ENCODE results near the gene GKAP1. TPM values are rescaled to one million over a fixed set of nuclear protein-coding genes. Genes with fewer than 3 reads are reported as not detected.
"Not testable (repeated sequence)": the region's sequence is repeated elsewhere in the genome, so short reads cannot be mapped to it uniquely, and the experiment has no call there.

Gene GKAP1
- total RNA-seq, 1 donor from 2014 or later, result 1.8 TPM

DNA sequence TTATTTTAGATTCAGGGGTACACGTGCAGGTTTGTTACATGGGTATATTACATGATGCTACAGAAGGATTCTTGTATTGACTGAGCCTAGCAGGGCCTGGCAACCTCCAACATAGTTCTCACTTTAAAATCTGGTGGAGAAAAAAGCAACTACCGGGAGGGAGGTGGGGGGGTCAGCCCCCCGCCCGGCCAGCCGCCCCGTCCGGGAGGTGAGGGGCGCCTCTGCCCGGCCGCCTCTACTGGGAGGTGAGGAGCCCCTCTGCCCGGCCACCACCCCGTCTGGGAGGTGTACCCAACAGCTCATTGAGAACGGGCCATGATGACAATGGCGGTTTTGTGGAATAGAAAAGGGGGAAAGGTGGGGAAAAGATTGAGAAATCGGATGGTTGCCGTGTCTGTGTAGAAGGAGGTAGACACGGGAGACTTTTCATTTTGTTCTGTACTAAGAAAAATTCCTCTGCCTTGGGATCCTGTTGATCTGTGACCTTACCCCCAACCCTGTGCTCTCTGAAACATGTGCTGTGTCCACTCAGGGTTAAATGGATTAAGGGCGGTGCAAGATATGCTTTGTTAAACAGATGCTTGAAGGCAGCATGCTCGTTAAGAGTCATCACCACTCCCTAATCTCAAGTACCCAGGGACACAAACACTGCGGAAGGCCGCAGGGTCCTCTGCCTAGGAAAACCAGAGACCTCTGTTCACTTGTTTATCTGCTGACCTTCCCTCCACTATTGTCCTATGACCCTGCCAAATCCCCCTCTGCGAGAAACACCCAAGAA lies 88.8 kb downstream of the GKAP1 start:
- DNase-seq (ENCODE audit: low read depth in 2 of 2), result not testable (repeated sequence)

DNA sequence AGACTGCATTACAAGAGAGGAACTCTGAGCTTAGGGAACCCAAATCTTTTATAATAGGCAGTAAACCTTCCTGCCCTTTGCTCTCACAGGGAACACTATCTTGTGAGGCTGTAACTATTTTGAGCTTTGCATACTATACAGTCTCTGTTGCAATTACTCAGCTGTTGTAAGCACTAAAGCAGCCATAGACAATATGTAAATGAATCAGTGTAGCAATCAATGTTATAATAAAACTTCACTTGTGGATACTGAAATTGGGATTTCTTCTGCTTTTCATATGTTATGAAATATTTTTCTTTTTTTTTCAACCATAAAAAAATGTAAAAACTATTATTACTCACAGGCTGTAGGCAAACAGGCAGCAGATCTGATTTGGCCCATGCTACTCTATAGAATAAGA lies 93.1 kb downstream of the GKAP1 start:
- no peak for DNase-seq (ENCODE audit: low read depth in 2 of 2)

DNA sequence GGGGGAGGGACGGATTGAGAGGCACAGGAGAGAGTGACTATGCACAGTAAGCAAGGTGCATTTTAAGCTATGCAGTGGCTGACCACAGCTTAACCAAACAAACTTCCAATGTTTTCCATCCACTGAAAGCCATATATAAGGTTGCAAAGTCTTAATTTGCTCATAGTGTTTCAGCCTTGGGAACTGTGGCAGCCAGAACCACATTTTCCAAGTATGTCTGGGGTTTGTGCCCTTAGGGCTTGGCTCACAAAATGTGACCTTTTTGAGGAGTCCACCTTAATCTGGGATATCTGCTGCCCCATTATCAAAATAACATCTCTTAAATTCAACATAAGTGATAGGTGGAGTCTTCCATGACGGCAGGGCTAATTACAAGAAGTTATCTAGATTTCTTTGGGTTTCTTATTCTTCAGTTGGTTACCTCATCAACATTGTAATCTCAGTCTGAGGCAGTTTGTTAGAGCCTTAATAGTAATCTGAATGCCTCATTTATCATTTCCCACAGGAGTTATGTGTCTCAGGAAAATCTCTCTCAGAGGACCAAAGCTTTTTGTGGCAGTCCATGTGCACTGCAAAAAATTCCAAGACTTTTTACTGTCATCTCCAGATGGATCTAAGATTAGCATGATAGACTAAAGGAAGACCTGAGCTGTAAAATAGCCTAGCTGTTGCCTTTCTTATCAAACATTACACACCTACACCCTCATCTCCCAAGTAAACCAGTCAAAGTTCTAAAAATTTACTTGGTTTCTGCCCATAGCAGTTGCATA lies 94.7 kb downstream of the GKAP1 start:
- no peak for DNase-seq (ENCODE audit: low read depth in 2 of 2)

DNA sequence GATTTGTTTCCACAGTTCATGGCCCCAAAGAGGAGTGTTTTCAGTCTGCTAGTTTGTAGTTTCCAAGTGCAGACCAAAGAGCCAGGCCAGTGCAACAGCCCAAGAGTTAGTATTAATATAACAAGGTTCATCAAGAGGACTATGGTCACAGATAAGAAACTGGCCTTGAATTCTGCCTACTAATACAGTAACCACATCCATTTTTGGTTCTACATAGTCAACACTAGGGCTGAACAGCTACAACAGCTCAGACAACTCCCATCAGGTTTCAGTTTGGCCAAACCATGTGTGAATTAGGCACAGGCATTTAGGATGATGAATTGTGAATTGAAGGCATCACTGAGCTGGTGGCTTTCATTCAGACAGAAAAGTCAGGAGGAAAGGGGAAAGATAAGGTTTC lies 96.1 kb downstream of the GKAP1 start:
- DNase-seq (ENCODE audit: low read depth in 2 of 2), result no peak

DNA sequence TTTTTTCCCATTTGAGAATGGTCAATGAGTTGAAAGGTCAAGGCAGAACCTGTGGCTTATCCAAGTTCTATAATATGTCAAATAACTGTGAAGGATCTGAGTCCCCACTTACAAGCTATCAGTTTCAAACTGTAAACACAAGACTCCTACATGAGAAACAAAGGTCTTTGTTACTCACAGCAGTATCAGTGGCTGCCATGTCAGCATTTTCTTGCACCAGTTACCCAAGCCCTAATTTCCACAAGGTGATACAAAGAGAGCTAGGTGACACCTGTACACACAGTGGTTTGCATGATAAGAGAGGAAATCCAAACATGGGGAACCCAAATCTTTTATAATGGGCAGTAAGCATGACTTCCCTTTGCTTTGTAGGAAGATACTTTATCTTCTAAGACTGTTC lies 101.8 kb downstream of the GKAP1 start:
- DNase-seq (ENCODE audit: low read depth in 2 of 2), result no peak

DNA sequence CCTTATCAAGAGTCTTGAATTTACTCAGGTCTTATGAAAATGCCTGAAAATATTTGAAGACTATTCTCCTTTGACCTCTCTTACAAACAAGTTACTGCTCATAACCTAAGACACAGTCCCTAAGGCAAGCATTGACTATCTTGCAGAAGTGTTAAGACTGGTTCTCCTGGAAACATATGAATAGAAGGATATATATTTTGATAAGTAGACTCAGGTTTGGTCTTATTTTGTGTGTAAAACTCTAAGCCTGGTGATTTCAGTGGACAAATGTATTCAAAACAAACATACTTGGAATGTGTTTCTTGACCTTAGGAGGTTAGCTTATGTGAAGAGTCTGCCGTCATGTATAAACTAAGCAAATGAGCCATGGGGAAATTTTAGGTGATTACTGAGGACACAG lies 102.3 kb downstream of the GKAP1 start:
- DNase-seq (ENCODE audit: low read depth in 2 of 2), result no peak

DNA sequence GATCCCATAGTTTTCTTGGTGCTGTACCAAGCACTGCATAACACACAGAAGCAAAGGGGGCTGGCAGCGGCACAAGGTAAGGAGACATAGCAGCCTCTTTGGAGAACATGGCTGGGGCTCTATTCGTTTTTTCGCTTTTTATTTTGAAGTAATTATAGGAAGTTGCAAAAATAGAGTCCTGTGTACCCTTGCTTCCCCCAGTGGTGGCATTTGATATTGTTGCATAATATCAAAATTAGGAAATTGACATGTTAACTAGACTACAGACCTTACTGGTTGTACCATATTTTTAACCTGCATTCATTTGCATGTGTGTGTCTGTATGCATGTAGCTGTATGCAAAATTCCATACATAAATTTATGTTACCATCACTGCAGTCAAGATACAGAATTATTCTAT lies 103.2 kb downstream of the GKAP1 start:
- DNase-seq (ENCODE audit: low read depth in 2 of 2), result peak; percentile 28 to 39

DNA sequence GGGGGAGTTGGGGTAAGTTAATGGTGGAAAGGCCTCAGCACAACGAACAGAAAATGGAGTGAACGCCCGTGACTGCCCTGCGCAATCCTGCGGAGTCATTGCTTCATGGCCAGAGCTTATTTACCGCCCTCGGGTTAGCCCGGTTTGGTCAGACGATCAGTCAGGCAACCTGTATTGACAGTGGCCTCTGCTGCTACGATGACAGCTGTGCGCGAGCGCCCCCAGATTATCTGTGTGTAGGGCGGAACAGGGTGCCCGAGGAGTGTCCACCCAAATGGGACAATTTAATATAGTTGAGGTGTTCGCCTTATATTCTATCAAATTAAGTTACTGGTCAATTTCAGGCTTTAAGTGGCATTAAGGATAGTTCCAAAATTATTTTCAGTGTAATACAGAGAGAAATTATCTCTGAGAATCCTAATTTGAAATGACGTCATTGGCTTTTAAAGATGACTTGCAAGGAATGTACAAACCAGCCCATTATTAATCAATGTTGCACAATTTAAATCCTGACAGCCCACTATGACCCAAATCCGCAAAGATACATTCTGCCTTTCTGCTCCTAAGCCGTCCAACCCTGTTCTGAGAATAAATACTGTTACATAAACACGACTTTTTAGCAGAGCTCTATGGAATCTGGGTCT lies 108.9 kb downstream of the GKAP1 start:
- peak; percentile 60 to 85 for DNase-seq (ENCODE audit: low read depth in 2 of 2)

DNA sequence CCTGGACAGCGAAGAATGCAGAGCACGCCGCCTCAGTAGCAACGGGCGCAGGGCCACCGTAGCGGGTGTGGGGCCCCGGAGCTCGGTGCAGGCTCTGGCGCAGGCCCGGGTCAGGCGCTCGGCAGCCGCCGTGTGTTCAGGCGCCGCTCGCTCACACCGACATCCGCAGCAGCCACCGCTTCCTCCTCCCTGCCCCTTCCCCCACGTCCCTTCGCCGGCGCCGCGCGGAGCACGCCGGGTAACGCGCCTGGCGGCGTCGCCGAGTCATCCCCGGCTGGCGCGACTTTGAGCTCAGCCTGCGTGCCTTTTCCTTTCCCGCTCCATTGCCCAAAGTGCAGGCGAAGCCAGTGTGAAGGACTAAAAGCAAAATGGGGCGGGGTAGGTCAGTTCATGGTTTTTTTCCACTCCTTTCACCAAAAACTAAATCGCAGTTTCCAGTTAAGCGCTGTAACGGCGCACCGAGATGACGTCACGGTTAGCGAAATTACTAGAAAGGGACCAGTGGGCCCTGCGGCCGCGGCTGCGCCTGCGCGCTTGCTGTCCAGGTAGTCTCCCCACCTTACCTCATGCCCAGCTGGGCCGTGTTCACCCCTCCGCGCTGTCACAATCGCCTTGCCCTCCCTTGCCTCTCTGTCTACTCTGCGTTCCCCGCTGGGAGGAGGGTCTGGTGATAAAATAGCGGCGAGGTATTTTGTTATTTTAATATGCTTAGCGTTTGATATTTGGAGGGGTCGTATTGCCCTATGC lies 109.6 kb downstream of the GKAP1 start, which contains the start of gene UBQLN1:
Gene UBQLN1, minus strand, starts transcription at position 191 of the 747 bp plus-strand sequence. CDS start 279 bp downstream, outside the sequence.
- DNase-seq (ENCODE audit: low read depth in 2 of 2), result peak; percentile 95 to 98

DNA sequence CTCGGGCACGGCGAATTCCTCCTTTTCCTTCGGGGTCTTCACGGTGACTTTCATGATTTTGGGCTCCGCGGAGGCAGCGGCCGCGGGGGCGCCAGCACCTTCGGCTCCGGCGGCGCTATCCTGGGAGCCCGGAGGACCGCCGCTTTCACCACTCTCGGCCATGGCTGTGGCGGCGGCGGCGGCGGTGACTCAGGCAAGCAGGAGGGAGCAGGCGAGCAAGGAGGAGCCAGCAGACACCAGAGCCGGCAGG lies 110.1 kb downstream of the GKAP1 start:
- no peak for DNase-seq (ENCODE audit: low read depth in 2 of 2)

DNA sequence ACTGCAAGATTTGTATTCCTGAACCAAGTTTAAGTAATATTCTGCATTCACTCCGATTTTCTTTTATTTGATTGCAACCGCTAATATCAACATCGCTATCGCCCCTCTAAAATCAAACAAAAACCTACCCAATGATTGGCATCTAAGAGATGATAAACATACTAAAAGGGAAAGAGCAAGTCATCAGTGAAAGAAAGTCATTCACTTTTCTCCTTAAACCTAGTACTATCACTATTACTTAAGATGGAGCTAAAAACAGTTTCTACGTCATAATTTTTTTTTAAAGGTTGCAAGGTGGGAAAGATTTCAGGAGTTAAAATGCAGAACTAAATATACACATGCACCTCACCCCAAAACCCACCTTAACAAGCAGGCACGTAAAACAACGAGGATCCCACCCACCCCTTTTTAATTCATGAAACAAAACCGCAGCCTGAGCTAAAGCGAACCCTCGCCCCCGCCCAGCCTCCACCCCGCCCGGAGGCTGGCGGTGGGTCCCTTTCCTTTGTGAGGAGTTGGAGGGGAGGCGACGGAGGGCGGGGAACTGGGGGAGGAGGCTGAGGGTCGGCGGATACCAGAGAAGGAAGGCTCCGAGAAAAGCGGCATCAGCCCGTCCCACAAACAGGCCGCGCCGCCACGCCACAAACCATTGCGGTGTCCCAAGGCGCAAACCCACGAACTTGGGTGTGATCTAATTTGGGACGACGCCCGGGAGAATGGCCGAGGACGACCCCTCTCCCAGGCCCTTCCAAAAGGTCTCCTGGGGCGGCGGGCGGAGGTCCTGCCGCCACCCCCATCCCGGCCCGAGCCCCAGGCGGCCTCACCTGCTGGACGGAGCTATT lies 110.7 kb downstream of the GKAP1 start:
- DNase-seq (ENCODE audit: low read depth in 2 of 2), result peak; percentile 57 to 67

DNA sequence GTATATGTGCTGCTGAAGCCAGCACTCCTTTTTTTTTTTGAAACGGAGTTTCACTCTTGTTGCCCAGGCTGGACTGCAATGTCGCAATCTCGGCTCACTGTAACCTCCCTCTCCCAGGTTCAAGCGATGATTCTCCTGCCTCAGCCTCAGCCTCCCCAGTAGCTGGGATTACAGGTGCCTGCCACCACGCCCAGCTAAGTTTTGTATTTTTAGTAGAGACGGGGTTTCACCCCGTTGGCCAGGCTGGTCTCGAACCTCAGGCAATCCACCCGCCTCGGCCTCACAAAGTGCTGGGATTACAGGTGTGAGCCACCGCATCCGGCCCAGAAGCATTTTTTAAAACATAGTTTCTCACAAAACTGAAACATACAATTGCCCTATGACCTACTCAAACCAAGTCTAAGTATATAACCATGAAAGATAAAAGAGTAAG lies 112.3 kb downstream of the GKAP1 start:
- DNase-seq (ENCODE audit: low read depth in 2 of 2), result not testable (repeated sequence)

DNA sequence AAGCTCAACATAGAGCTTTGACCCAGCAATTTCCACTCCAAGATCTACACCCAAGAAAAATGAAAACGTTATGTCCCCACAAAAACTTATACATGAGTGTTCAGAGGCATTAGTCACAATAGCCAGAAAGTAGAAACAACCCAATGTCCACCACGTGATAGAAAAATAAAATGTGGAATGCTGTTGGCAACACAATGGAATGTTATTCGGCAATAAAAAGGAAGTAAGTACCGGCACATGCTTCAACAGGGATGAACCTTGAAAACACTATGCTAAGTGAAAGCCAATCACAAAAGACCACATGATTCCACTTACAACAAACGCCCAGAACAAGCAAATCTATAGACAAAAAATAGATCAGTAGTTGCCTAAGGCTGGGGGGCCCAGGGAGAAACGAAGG lies 115.8 kb downstream of the GKAP1 start:
- peak; percentile 82 to 95 for DNase-seq (ENCODE audit: low read depth in 2 of 2)

DNA sequence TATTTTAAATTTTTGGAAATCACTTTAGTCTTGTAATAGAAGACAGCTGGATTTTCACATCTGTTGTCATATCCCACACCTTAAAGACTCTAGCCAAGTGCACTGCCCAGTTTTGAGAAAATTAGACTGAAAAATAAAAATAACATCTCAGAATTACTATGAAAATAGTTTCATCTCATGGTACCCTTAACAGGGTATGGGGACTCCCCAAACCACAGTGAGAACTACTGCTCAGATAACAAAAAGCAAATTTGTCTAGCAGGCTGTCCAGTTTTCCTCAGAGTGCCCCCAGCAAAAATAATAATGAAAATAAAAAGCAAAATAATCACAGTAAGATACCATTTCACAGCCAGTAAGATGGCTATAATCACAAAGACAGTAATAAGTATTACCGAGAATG lies 116.3 kb downstream of the GKAP1 start:
- DNase-seq (ENCODE audit: low read depth in 2 of 2), result no peak

DNA sequence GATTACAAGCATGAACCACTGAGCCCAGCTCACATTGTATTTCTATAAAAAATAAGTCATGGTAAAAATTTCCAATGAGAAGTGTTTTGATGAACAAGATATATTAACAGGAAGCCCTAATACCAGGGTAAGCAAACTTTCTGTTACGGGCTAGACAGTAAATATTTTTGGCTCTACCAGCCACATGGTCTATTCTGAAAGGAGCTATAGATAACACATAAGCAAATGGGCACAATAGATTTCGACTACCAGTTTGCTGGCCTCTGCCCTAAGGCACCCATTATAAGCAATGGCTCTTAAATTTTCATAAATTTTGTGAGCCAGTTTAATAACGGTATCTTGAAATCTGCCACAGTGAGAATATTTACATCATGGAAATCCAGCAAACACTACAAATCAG lies 118.0 kb downstream of the GKAP1 start:
- no peak for DNase-seq (ENCODE audit: low read depth in 2 of 2)

DNA sequence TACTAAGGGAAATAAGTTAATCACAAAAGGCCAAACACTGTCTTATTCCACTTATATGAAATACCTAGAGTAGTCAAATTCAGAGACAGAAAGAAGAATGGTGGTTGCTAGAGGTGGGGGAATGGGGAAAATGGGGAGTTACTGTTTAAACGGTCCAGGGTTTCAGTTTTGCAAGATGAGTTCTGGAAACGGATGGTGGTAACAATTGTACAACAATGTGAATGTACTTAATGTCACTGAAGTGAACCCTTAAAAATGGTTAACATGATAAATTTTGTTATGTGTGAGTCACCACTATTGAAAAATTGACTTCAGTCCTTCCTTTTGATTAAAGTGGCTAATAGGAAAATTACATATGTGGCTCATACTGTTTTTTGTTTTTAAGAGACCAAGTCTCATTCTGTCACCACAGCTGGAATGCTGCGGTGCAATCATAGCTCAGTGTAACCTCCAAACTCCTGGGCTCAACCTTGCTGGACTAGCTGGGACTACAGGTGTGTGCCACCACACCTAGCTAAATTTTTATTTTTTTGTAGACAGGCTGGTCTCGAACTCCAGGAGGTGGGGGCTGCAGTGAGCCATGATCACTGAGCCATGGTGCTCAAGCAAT lies 118.5 kb downstream of the GKAP1 start:
- DNase-seq (ENCODE audit: low read depth in 2 of 2), result peak; percentile 32 to 53

DNA sequence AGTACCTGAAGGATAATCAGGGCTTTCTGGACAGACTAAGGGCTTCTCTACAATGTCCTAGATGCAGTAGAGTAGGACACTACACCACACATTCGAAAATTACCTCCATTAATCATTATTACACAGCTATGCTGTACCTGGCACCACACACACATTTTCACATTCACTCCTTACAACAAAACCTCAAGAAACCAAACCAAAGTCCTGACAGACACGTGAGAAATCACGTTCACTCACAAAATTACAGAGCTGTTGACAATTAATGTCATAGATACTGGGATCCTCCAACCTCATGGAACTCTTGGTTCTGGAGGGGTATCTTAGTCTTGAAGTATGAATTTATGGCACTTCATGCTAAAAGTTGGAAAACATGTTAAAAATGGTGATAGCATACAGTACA lies 126.1 kb downstream of the GKAP1 start:
- no peak for DNase-seq (ENCODE audit: low read depth in 2 of 2)

All from lung microvascular endothelial cell (primary cell).